Osteocyte (in vitro differentiated cells): ENCODE data around the gene ITGBL1. TPM values are rescaled to one million over a fixed set of nuclear protein-coding genes. Genes with fewer than 3 reads are reported as not detected.
A peak's percentile ranks its signal among the peaks of the same experiment; 100 is the strongest.

Experiments
- DNase-seq: peaks from one replicate; pipeline ENCODE4 v3.0.0; 2021; ENCODE audit warnings: mixed read lengths; ENCODE audit not compliant: unreplicated experiment; ENCODE audit errors: extremely low spot score
- H3K27ac Mint-ChIP-seq: one replicate; pipeline ENCODE4 v1.8.0; 2021; ENCODE audit warnings: mild to moderate bottlenecking, mixed read lengths; ENCODE audit not compliant: unreplicated experiment
- H3K27me3 Mint-ChIP-seq: one replicate; pipeline ENCODE4 v1.8.0; 2021; ENCODE audit warnings: mixed read lengths; ENCODE audit not compliant: unreplicated experiment
- H3K36me3 Mint-ChIP-seq: one replicate; pipeline ENCODE4 v1.8.0; 2021; ENCODE audit warnings: mixed read lengths; ENCODE audit not compliant: unreplicated experiment
- H3K4me1 Mint-ChIP-seq: one replicate; pipeline ENCODE4 v1.8.0; 2021; ENCODE audit warnings: mixed read lengths; ENCODE audit not compliant: unreplicated experiment
- H3K4me3 Mint-ChIP-seq: one replicate; pipeline ENCODE4 v1.8.0; 2021; ENCODE audit warnings: mild to moderate bottlenecking, moderate library complexity, mixed read lengths; ENCODE audit not compliant: unreplicated experiment
- H3K9me3 Mint-ChIP-seq: one replicate; pipeline ENCODE4 v1.8.0; 2021; ENCODE audit warnings: mixed read lengths; ENCODE audit not compliant: unreplicated experiment
- total RNA-seq: library from RNA; stranded (reverse); gene quantifications from 2 replicates; pipeline ENCODE4 v1.2.1, GENCODE V29; 2021
- TF ChIP-seq, protein P1 (sequence below): fragments of 200-600 bp; sonication (generic); IDR thresholded peaks from 2 replicates; pipeline ENCODE4 v1.5.0; 2021; ENCODE audit warnings: antibody characterized with exemption, mild to moderate bottlenecking, moderate library complexity

ITGBL1 gene
- total RNA-seq, 1 donor from 2014 or later = 1,450 TPM

DNA sequence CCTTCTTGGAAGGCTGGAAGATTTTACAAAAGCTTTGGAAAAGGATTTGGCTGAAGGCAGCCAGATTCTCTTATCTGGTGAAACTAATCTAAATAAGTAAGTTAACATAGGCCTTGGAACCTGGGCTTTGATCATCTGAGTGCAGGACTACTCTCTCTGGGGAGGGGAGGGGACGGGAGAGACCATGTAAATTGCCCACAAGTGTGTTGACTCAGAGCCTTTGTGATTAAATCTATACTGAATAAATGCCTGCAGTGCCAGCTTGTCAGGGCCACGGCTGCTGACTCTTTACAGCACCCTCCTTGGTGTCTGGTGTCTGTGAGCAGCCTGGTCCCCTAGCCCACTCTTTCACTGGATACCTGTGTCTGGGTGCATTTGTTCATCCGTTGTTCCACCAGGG lies 251.4 kb downstream of the ITGBL1 start:
- no peaks in the 10 kb centered on the region for H3K27me3 Mint-ChIP-seq
- H3K4me3 Mint-ChIP-seq = no peak overlapping the region
- H3K36me3 Mint-ChIP-seq = peaks cover 80% of the 10 kb centered on the region
- H3K4me1 Mint-ChIP-seq = peaks cover 51% of the 10 kb centered on the region
- TF ChIP-seq, protein P1, sequence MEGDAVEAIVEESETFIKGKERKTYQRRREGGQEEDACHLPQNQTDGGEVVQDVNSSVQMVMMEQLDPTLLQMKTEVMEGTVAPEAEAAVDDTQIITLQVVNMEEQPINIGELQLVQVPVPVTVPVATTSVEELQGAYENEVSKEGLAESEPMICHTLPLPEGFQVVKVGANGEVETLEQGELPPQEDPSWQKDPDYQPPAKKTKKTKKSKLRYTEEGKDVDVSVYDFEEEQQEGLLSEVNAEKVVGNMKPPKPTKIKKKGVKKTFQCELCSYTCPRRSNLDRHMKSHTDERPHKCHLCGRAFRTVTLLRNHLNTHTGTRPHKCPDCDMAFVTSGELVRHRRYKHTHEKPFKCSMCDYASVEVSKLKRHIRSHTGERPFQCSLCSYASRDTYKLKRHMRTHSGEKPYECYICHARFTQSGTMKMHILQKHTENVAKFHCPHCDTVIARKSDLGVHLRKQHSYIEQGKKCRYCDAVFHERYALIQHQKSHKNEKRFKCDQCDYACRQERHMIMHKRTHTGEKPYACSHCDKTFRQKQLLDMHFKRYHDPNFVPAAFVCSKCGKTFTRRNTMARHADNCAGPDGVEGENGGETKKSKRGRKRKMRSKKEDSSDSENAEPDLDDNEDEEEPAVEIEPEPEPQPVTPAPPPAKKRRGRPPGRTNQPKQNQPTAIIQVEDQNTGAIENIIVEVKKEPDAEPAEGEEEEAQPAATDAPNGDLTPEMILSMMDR = no peak
- H3K27ac Mint-ChIP-seq = peak overlapping the region; percentile 4
- no peak for DNase-seq
- H3K9me3 Mint-ChIP-seq = no peaks in the 10 kb centered on the region

- Mint-ChIP-seq H3K4me1 (peaks cover 45% of the 10 kb centered on the region), H3K36me3 (peaks cover 88% of the 10 kb centered on the region), H3K27ac (peak overlapping the region; percentile 64), H3K4me3 (no peak overlapping the region), H3K9me3 (no peaks in the 10 kb centered on the region), H3K27me3 (no peaks in the 10 kb centered on the region)
- TF ChIP-seq, protein P1 = no peak
- no peak for DNase-seq
These were observed 254.2 kb downstream of the ITGBL1 start for GRCh38 chr13:101706651-101707050.

DNA sequence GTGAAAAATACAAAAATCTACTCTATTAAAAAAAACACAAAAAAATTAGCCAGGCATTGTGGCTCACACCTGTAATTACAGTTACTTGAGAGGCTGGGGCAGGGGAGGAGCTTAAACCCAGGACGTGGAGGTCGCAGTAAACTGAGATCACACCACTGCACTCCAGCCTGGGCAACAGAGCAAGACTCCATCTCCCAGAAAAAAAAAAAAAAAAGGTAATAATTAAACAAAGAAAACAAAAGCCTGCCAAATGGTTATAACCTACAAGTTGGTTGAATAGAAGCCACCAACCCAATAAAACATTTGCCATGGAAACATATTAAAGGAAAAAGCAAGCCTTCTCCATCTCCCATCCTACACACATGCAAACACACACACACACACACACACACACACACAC lies 255.2 kb downstream of the ITGBL1 start:
- Mint-ChIP-seq H3K4me3 (no peak overlapping the region), H3K27me3 (no peaks in the 10 kb centered on the region), H3K27ac (peak overlapping the region; percentile 34), H3K9me3 (no peaks in the 10 kb centered on the region), H3K36me3 (peaks cover 90% of the 10 kb centered on the region), H3K4me1 (peaks cover 49% of the 10 kb centered on the region)
- TF ChIP-seq, protein P1 = no peak
- DNase-seq = no peak

- H3K36me3 Mint-ChIP-seq = peaks cover 90% of the 10 kb centered on the region
- peak overlapping the region; percentile 29 for H3K27ac Mint-ChIP-seq
- TF ChIP-seq, protein P1 = no peak
- H3K27me3 Mint-ChIP-seq = no peaks in the 10 kb centered on the region
- no peak for DNase-seq
- H3K4me3 Mint-ChIP-seq = no peak overlapping the region
- no peaks in the 10 kb centered on the region for H3K9me3 Mint-ChIP-seq
- H3K4me1 Mint-ChIP-seq = peaks cover 48% of the 10 kb centered on the region
These were observed 255.6 kb downstream of the ITGBL1 start for GRCh38 chr13:101708115-101708514.

GRCh38 chr13:101709952-101710351 lies 257.5 kb downstream of the ITGBL1 start:
- no peak overlapping the region for H3K4me3 Mint-ChIP-seq
- DNase-seq = no peak
- H3K27ac Mint-ChIP-seq = peak overlapping the region; percentile 47
- H3K9me3 Mint-ChIP-seq = no peaks in the 10 kb centered on the region
- TF ChIP-seq, protein P1 = no peak
- peaks cover 41% of the 10 kb centered on the region for H3K4me1 Mint-ChIP-seq
- peaks cover 83% of the 10 kb centered on the region for H3K36me3 Mint-ChIP-seq
- no peaks in the 10 kb centered on the region for H3K27me3 Mint-ChIP-seq
